Endometrium (tissue), 2 donors: ENCODE data around the gene BABAM2.

Experiments used
- FAIRE-seq: peaks from 2 replicates; lab custom pipeline; 2012; peaks lifted over from hg19 to GRCh38; lab: Jason Lieb, UNC
- donor health status: control.
- donor health status: control.

The BABAM2 gene

GRCh38 chr2:28380219-28380618, 489.7 kb downstream of the BABAM2 start:
- FAIRE-seq = no peak

- FAIRE-seq = no peak
Observed at GRCh38 chr2:28381225-28382180, 491.0 kb downstream of the BABAM2 start.

GRCh38 chr2:28382755-28383154, 492.2 kb downstream of the BABAM2 start:
- FAIRE-seq = no peak

DNA sequence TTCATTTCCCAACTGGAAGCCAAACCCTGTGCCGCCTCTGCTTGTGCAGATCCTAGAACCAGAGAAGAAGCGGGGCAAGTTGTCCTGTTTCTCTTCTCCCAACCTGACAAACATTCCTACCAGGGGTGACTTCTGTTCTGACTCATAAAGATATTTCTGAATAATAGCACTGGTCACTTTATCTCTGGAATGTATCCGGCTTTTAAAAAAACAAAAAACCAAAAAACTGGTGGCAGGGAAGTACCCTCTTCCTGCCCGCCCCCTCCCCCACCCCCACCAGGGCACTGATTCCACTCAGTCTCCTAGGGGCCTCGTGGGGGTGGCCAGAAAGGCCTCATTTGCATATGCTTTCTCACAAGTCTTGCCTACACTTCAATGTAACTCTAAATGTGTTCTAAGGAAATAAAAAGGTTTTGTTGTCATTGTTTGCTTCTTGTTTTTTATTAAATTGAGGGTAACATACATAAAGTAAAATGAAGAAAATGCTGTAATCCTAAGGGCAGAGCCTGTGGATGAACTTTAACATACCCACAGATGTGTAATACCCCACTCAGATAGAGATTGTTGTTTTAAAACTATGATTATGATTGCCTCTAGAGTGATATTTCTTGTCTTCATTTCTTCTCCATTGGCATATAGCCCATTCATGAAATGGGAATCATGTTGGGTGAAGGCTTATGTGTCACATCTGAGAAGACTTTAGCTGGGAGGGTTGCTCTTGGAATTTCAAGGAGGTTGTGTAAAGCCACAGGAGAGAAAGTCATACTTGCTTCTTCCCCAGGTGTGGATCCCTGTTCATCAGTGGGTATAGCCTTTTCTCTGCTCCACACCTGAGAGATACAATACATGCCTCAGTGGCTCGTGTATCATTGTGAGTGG, 496.8 kb downstream of the BABAM2 start:
- no peak for FAIRE-seq
